Colonic mucosa (tissue), 4 donors: Measurements from ENCODE around the gene TCF4. TPM values are rescaled to one million over a fixed set of nuclear protein-coding genes. Genes with fewer than 3 reads are reported as not detected.

Source experiments
- DNase-seq: peaks from one replicate; pipeline ENCODE4 v3.0.0-alpha.2; 2020
- H3K27ac ChIP-seq: fragments of 200-600 bp; one replicate; pipeline ENCODE4 v1.8.0; 2021
- H3K27me3 ChIP-seq: fragments of 200-600 bp; one replicate; pipeline ENCODE4 v1.8.0; 2021
- H3K36me3 ChIP-seq: fragments of 200-600 bp; one replicate; pipeline ENCODE4 v1.8.0; 2021
- H3K4me1 ChIP-seq: fragments of 200-600 bp; one replicate; pipeline ENCODE4 v1.8.0; 2021; ENCODE audit warnings: mild to moderate bottlenecking
- H3K4me3 ChIP-seq: fragments of 200-600 bp; one replicate; pipeline ENCODE4 v1.8.0; 2021
- H3K9ac ChIP-seq, 2 donors: one replicate each; pipeline ENCODE4 v1.7.0; 2013; ENCODE audit warnings: control low read depth in 2 of 2, low read depth in 2 of 2, low read length in 2 of 2
- H3K9me3 ChIP-seq: fragments of 200-600 bp; one replicate; pipeline ENCODE4 v1.8.0; 2021
- CTCF ChIP-seq: fragments of 200-600 bp; IDR thresholded peaks from one replicate; pipeline ENCODE4 v1.8.0; 2022; ENCODE audit warnings: antibody characterized with exemption, mild to moderate bottlenecking
- intact Hi-C: fragments of 100-400 bp; cut with DNase I; formaldehyde crosslinking; loops from one replicate; pipeline ENCODE4 v1.14.1; 2022
- total RNA-seq, 2 donors: library from RNA; stranded (reverse); fragmentation: NEBNext Ultra II Directional in 1 of 2; extraction: Animal tissue kit (Norgen Biotek cat#: 25700) in 1 of 2; gene quantifications; one replicate each; pipeline ENCODE4 v1.2.1, GENCODE V29; 2021
- donor health status: healthy.
- donor health status: DM: no; HTN: no; CAD: no.
- donor health status: DM: no; HTN: no; CAD: no.

TCF4 gene
- total RNA-seq, 2 donors from 2014 or later = 9.8 to 29.0 TPM

GRCh38 chr18:55355223-55355622 lies 232.8 kb downstream of the TCF4 start:
- Histone ChIP-seq H3K27me3 (no peaks in the 10 kb centered on the region), H3K9ac (no peak overlapping the region), H3K4me3 (no peak overlapping the region), H3K9me3 (no peaks in the 10 kb centered on the region), H3K4me1 (no peaks in the 10 kb centered on the region), H3K27ac (no peak overlapping the region), H3K36me3 (no peaks in the 10 kb centered on the region)
- no peak for DNase-seq
- TF ChIP-seq CTCF = no peak
- intact Hi-C loops = no loop called here

- Histone ChIP-seq H3K4me3 (no peak overlapping the region), H3K9me3 (no peaks in the 10 kb centered on the region), H3K9ac (no peak overlapping the region), H3K36me3 (no peaks in the 10 kb centered on the region), H3K27me3 (no peaks in the 10 kb centered on the region), H3K27ac (no peak overlapping the region), H3K4me1 (no peaks in the 10 kb centered on the region)
- intact Hi-C loops = no loop called here
- no peak for DNase-seq
- TF ChIP-seq CTCF = no peak
These were observed 233.2 kb downstream of the TCF4 start for GRCh38 chr18:55354795-55355194.

- no peaks in the 10 kb centered on the region for H3K9me3 ChIP-seq
- intact Hi-C loops = no loop called here
- H3K27me3 ChIP-seq = no peaks in the 10 kb centered on the region
- DNase-seq = no peak
- no peak overlapping the region for H3K27ac ChIP-seq
- H3K4me3 ChIP-seq = no peak overlapping the region
- no peak for TF ChIP-seq CTCF
- no peaks in the 10 kb centered on the region for H3K4me1 ChIP-seq
- no peaks in the 10 kb centered on the region for H3K36me3 ChIP-seq
- H3K9ac ChIP-seq = no peak overlapping the region
These were observed 234.2 kb downstream of the TCF4 start for GRCh38 chr18:55353806-55354205.

GRCh38 chr18:55353391-55353790 lies 234.6 kb downstream of the TCF4 start:
- no peaks in the 10 kb centered on the region for H3K9me3 ChIP-seq

GRCh38 chr18:55351980-55352714 lies 235.8 kb downstream of the TCF4 start:
- no peak overlapping the region for H3K27ac ChIP-seq
- DNase-seq = no peak
- no peaks in the 10 kb centered on the region for H3K9me3 ChIP-seq
- no peaks in the 10 kb centered on the region for H3K4me1 ChIP-seq
- H3K4me3 ChIP-seq = no peak overlapping the region
- H3K36me3 ChIP-seq = no peaks in the 10 kb centered on the region
- intact Hi-C loops = no loop called here
- no peaks in the 10 kb centered on the region for H3K27me3 ChIP-seq
- TF ChIP-seq CTCF = no peak
- no peak overlapping the region for H3K9ac ChIP-seq

More at GRCh38 chr18:55353391-55353790, 234.6 kb downstream of the TCF4 start:
- Histone ChIP-seq H3K4me3 (no peak overlapping the region), H3K27me3 (no peaks in the 10 kb centered on the region), H3K27ac (no peak overlapping the region), H3K9ac (no peak overlapping the region), H3K4me1 (no peaks in the 10 kb centered on the region), H3K36me3 (no peaks in the 10 kb centered on the region)
- no peak for DNase-seq
- no peak for TF ChIP-seq CTCF
- intact Hi-C loops = no loop called here
